Colonic mucosa (tissue), 4 donors: ENCODE measurements around the gene AAMDC. TPM values are rescaled to one million over a fixed set of nuclear protein-coding genes. Genes with fewer than 3 reads are reported as not detected.

Source experiments
- DNase-seq: peaks from one replicate; pipeline ENCODE4 v3.0.0-alpha.2; 2020
- H3K27ac ChIP-seq: fragments of 200-600 bp; one replicate; pipeline ENCODE4 v1.8.0; 2021
- H3K27me3 ChIP-seq: fragments of 200-600 bp; one replicate; pipeline ENCODE4 v1.8.0; 2021
- H3K36me3 ChIP-seq: fragments of 200-600 bp; one replicate; pipeline ENCODE4 v1.8.0; 2021
- H3K4me1 ChIP-seq: fragments of 200-600 bp; one replicate; pipeline ENCODE4 v1.8.0; 2021; ENCODE audit warnings: mild to moderate bottlenecking
- H3K4me3 ChIP-seq: fragments of 200-600 bp; one replicate; pipeline ENCODE4 v1.8.0; 2021
- H3K9ac ChIP-seq, 2 donors: one replicate each; pipeline ENCODE4 v1.7.0; 2013; ENCODE audit warnings: control low read depth in 2 of 2, low read depth in 2 of 2, low read length in 2 of 2
- H3K9me3 ChIP-seq: fragments of 200-600 bp; one replicate; pipeline ENCODE4 v1.8.0; 2021
- CTCF ChIP-seq: fragments of 200-600 bp; IDR thresholded peaks from one replicate; pipeline ENCODE4 v1.8.0; 2022; ENCODE audit warnings: antibody characterized with exemption, mild to moderate bottlenecking
- intact Hi-C: fragments of 100-400 bp; cut with DNase I; formaldehyde crosslinking; loops from one replicate; pipeline ENCODE4 v1.14.1; 2022
- total RNA-seq, 2 donors: library from RNA; stranded (reverse); fragmentation: NEBNext Ultra II Directional in 1 of 2; extraction: Animal tissue kit (Norgen Biotek cat#: 25700) in 1 of 2; gene quantifications; one replicate each; pipeline ENCODE4 v1.2.1, GENCODE V29; 2021
- donor health status: healthy.
- donor health status: DM: no; HTN: no; CAD: no.
- donor health status: DM: no; HTN: no; CAD: no.

The AAMDC gene
- total RNA-seq, 2 donors from 2014 or later = 12.9 to 20.0 TPM

- no peaks in the 10 kb centered on the region for H3K27me3 ChIP-seq
- H3K36me3 ChIP-seq = no peaks in the 10 kb centered on the region
- no peak overlapping the region for H3K9ac ChIP-seq
- no peak for TF ChIP-seq CTCF
- H3K9me3 ChIP-seq = no peaks in the 10 kb centered on the region
- no peak overlapping the region for H3K27ac ChIP-seq
- H3K4me3 ChIP-seq = no peak overlapping the region
- intact Hi-C loops = no loop called here
- H3K4me1 ChIP-seq = no peaks in the 10 kb centered on the region
- no peak for DNase-seq
Measured at GRCh38 chr11:77779935-77780334, 41.0 kb upstream of the AAMDC start.

GRCh38 chr11:77783025-77783424 is 37.9 kb upstream of the AAMDC start:
- Histone ChIP-seq H3K27me3 (no peaks in the 10 kb centered on the region), H3K9ac (no peak overlapping the region), H3K9me3 (no peaks in the 10 kb centered on the region), H3K27ac (no peak overlapping the region), H3K4me3 (no peak overlapping the region), H3K4me1 (no peaks in the 10 kb centered on the region), H3K36me3 (no peaks in the 10 kb centered on the region)
- DNase-seq = no peak
- intact Hi-C loops = no loop called here
- TF ChIP-seq CTCF = no peak

- H3K36me3 ChIP-seq = no peaks in the 10 kb centered on the region
- intact Hi-C loops = no loop called here
- H3K9me3 ChIP-seq = no peaks in the 10 kb centered on the region
- no peak for DNase-seq
- no peak for TF ChIP-seq CTCF
- no peaks in the 10 kb centered on the region for H3K4me1 ChIP-seq
- H3K27me3 ChIP-seq = no peaks in the 10 kb centered on the region
- no peak overlapping the region for H3K9ac ChIP-seq
- no peak overlapping the region for H3K27ac ChIP-seq
- no peak overlapping the region for H3K4me3 ChIP-seq
Measured at GRCh38 chr11:77784572-77784971, 36.4 kb upstream of the AAMDC start.

GRCh38 chr11:77789061-77789730 is 31.7 kb upstream of the AAMDC start:
- H3K27me3 ChIP-seq = no peaks in the 10 kb centered on the region
- no peak overlapping the region for H3K27ac ChIP-seq
- TF ChIP-seq CTCF = no peak
- no peak for DNase-seq
- H3K9me3 ChIP-seq = no peaks in the 10 kb centered on the region
- no peaks in the 10 kb centered on the region for H3K36me3 ChIP-seq
- H3K9ac ChIP-seq = no peak overlapping the region
- no peaks in the 10 kb centered on the region for H3K4me1 ChIP-seq
- intact Hi-C loops = no loop called here
- H3K4me3 ChIP-seq = no peak overlapping the region

- Histone ChIP-seq H3K4me3 (no peak overlapping the region), H3K27ac (no peak overlapping the region), H3K4me1 (no peaks in the 10 kb centered on the region), H3K9ac (no peak overlapping the region), H3K36me3 (no peaks in the 10 kb centered on the region), H3K9me3 (no peaks in the 10 kb centered on the region), H3K27me3 (no peaks in the 10 kb centered on the region)
- no peak for TF ChIP-seq CTCF
- no peak for DNase-seq
- intact Hi-C loops = no loop called here
Measured at GRCh38 chr11:77789731-77790476, 31.0 kb upstream of the AAMDC start.
